Prostate gland (tissue), 2 donors: Measurements from ENCODE around the gene ZMAT3. TPM values are rescaled to one million over a fixed set of nuclear protein-coding genes. Genes with fewer than 3 reads are reported as not detected.

Source experiments
- DNase-seq: peaks from one replicate; pipeline ENCODE4 v3.0.0-alpha.2; 2019; ENCODE audit warnings: low spot score
- H3K27ac ChIP-seq, 2 donors: fragments of 200-600 bp; sonication (generic); 2 replicates each; pipeline ENCODE4 v1.5.1; 2017 to 2019
- H3K27me3 ChIP-seq: fragments of 200-600 bp; sonication (generic); replicated peaks from 2 replicates; pipeline ENCODE4 v1.5.1; 2019; ENCODE audit not compliant: insufficient read depth
- H3K36me3 ChIP-seq, 2 donors: fragments of 200-600 bp; sonication (generic); 1 replicate in 1 of 2; 2 replicates in 1 of 2; pipeline versions ENCODE4 v1.5.1 to v1.8.1; 2017 to 2019
- H3K4me1 ChIP-seq: fragments of 200-600 bp; sonication (generic); replicated peaks from 2 replicates; pipeline ENCODE4 v1.5.1; 2019
- H3K4me3 ChIP-seq, 2 donors: fragments of 200-600 bp; sonication (generic); 2 replicates each; pipeline ENCODE4 v1.5.1; 2017 to 2019
- H3K9me3 ChIP-seq: fragments of 200-600 bp; sonication (generic); 2 replicates; pipeline ENCODE4 v1.5.1; 2017
- POLR2A ChIP-seq: fragments of 450-650 bp; IDR thresholded peaks from one replicate; pipeline ENCODE4 v1.6.1; 2016; ENCODE audit warnings: antibody characterized with exemption, mild to moderate bottlenecking
- POLR2AphosphoS5 ChIP-seq: sonication (generic); formaldehyde crosslinking; IDR thresholded peaks from one replicate; pipeline ENCODE4 v1.6.1; 2017; ENCODE audit warnings: antibody characterized with exemption
- WGBS: methylation state at CpG from one replicate; pipeline ENCODE4 v1.1.5; 2018; 5-methylcytosine and 5-hydroxymethylcytosine counted together
- intact Hi-C: fragments of 100-400 bp; cut with DNase I; formaldehyde crosslinking; loops from one replicate; pipeline ENCODE4 v1.14.2; 2022
- total RNA-seq, 2 donors: library from RNA; depleted of rRNA; stranded (reverse); fragments of >200 nt; gene quantifications; one replicate each; pipeline ENCODE4 v1.1.0, GENCODE V29; 2016
- TF ChIP-seq, protein P1 (sequence below), 4 experiments: fragments of 200-600 bp in 2 of 4; fragments of 450-650 bp in 2 of 4; sonication (generic) in 2 of 4; IDR thresholded peaks; 1 replicate in 3 of 4; 2 replicates in 1 of 4; pipeline ENCODE4 v1.5.1; 2016 to 2019; ENCODE audit warnings: antibody characterized with exemption in 4 of 4, mild to moderate bottlenecking in 2 of 4, moderate library complexity in 2 of 4

ZMAT3 gene
- total RNA-seq, 2 donors from 2014 or later = 15.1 to 21.3 TPM

DNA sequence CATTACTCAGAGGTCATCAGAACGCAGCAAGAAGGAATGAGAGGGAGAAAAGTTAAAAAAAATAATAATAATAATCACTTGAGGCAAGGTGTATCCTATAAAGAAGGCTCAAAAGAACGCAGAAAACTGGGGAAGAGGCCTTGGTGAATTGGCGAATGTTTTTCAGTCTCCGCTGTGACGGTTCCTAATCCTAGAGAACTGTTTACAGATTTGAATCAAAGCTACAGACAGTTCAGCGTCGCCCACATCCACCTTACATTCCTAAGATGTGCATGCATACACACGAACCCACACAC lies 634 bp downstream of the ZMAT3 start:
- Histone ChIP-seq H3K27ac (peak overlapping the region; percentile 80 to 82), H3K36me3 (no peaks in the 10 kb centered on the region), H3K4me3 (peak overlapping the region; percentile 60 to 84), H3K9me3 (no peaks in the 10 kb centered on the region), H3K4me1 (no peaks in the 10 kb centered on the region), H3K27me3 (no peaks in the 10 kb centered on the region)
- intact Hi-C loops = no loop called here
- DNase-seq = no peak
- TF ChIP-seq, protein P1, sequence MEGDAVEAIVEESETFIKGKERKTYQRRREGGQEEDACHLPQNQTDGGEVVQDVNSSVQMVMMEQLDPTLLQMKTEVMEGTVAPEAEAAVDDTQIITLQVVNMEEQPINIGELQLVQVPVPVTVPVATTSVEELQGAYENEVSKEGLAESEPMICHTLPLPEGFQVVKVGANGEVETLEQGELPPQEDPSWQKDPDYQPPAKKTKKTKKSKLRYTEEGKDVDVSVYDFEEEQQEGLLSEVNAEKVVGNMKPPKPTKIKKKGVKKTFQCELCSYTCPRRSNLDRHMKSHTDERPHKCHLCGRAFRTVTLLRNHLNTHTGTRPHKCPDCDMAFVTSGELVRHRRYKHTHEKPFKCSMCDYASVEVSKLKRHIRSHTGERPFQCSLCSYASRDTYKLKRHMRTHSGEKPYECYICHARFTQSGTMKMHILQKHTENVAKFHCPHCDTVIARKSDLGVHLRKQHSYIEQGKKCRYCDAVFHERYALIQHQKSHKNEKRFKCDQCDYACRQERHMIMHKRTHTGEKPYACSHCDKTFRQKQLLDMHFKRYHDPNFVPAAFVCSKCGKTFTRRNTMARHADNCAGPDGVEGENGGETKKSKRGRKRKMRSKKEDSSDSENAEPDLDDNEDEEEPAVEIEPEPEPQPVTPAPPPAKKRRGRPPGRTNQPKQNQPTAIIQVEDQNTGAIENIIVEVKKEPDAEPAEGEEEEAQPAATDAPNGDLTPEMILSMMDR (IDR thresholded peaks at IDR 0.05) = no peak
- TF ChIP-seq POLR2AphosphoS5 (no peak), POLR2A (no peak)
- 8% methylated on average over 8 of the region's 8 CpGs for WGBS

DNA sequence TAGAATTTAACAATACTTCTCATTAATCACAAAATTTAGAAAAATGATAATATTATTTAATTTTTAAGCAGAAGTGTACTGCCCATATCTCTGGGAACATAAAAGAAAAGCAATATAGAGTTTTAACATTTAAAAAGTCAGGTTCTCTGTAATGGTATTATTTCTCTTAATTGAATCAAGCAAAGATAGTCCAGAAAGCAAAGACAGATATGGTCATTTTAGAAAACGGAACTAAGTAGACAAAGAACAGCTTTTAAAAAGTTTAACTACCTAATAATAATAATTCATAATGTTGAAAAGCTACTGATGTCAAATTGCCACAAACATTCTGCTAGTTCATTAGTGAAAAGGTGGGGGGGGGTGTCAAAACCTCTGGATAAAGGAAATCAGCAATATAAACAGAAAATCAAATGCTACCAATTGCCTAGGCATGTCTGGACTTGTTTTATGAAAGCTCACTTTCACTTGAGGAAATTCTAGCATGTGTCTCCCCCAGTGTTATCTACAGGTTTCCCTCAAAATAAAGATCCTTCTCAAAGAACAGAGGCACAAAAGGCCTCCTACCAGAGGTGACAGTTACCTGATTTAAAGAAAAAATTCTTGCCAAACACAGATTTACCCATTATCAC lies 1.7 kb downstream of the ZMAT3 start:
- Histone ChIP-seq H3K27me3 (no peaks in the 10 kb centered on the region), H3K27ac (no peak overlapping the region), H3K9me3 (no peaks in the 10 kb centered on the region), H3K4me3 (no peak overlapping the region), H3K4me1 (no peaks in the 10 kb centered on the region), H3K36me3 (no peaks in the 10 kb centered on the region)
- intact Hi-C loops = no loop called here
- TF ChIP-seq, protein P1 (IDR thresholded peaks at IDR 0.05) = no peak
- TF ChIP-seq POLR2AphosphoS5 (no peak), POLR2A (no peak)
- no peak for DNase-seq
- WGBS = 45% methylated on average over 1 of the region's 1 CpG

DNA sequence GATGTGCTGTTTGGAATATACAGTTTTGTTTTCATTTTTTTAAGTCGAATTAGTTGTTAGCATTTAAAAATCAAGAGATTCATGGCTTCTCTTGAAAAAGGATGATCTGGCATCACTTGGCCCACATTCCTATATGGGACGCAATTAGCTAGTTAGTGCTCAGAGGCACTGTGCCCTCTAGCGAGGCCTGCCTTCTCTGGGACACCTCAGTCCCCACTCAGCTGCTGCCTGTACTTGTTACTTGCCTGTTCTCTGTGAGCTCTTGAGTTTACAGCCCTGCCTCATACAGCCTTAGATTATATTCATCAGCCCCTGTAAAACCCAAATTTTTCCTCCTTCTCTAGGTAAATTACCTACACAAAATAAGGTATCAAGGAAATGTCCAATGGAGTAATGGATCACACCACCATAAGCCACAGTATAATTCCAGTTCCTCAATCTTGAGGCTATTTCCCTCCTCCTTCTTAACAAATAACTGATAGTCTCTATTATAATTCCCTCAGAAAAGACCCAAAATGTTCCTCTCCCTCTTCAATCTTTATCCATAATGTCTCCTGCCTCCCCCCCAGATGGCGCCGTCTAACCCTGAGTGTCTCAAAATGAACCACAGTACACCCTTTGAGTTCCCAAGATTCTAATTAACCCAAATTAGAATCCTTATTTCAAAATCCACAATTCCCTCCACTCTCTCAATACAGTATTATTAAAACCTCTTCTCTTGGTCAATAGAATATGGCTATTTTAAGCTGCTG lies 2.7 kb downstream of the ZMAT3 start:
- no peak for DNase-seq
- Histone ChIP-seq H3K9me3 (no peaks in the 10 kb centered on the region), H3K4me1 (no peaks in the 10 kb centered on the region), H3K27ac (no peak overlapping the region), H3K36me3 (no peaks in the 10 kb centered on the region), H3K4me3 (no peak overlapping the region), H3K27me3 (no peaks in the 10 kb centered on the region)
- 94% methylated on average over 5 of the region's 5 CpGs for WGBS
- TF ChIP-seq POLR2A = no peak
- TF ChIP-seq POLR2AphosphoS5 = no peak
- TF ChIP-seq, protein P1 (IDR thresholded peaks at IDR 0.05) = no peak
- intact Hi-C loops = no loop called here

DNA sequence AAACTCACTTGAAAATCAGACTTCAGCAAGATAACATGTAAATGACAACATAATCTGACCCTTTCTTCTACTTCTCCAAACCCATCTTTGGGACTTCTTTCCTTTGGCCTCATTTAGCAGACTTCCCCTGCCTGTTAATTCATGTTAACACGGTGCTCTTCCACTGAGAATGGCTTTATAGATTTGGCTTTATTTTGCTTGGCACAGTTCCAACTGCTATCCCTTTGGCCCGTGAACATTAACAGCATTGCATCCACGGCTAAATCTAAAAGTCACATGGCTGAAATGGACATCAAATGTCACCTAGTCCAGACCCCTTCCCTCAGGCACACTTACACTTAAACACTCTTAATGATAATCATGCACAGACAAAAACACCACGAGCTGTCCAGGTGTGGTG lies 3.8 kb downstream of the ZMAT3 start:
- no peak for DNase-seq
- H3K36me3 ChIP-seq = no peaks in the 10 kb centered on the region
- 29% methylated on average over 4 of the region's 4 CpGs for WGBS
- no peak overlapping the region for H3K27ac ChIP-seq
- H3K4me3 ChIP-seq = no peak overlapping the region
- no peaks in the 10 kb centered on the region for H3K9me3 ChIP-seq
- intact Hi-C loops = no loop called here
- H3K4me1 ChIP-seq = no peaks in the 10 kb centered on the region
- TF ChIP-seq POLR2A = no peak
- TF ChIP-seq, protein P1 (IDR thresholded peaks at IDR 0.05) = no peak
- no peak for TF ChIP-seq POLR2AphosphoS5
- H3K27me3 ChIP-seq = no peaks in the 10 kb centered on the region

DNA sequence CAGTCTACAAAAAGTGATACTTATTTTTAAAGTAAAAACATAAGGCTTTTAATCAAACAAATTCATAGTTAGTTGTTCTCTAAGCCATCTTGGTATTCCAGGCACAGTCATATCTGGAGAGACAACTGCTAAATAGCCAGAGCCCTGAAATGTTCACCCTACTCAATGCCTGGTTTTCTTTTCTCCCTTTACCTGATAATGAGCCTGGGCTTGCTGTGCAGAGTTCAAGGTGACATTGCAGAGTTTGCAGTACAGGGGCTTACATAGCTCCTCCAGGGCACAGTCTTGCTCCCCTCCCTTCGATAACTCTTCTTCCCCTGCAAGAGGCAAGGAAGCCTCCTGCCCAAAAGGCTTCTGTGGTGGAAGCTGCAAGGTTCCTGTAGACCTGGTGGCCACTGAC lies 4.3 kb downstream of the ZMAT3 start:
- TF ChIP-seq, protein P1 (IDR thresholded peaks at IDR 0.05) = no peak
- intact Hi-C loops = no loop called here
- Histone ChIP-seq H3K27ac (no peak overlapping the region), H3K27me3 (no peaks in the 10 kb centered on the region), H3K4me3 (no peak overlapping the region), H3K4me1 (no peaks in the 10 kb centered on the region), H3K36me3 (no peaks in the 10 kb centered on the region), H3K9me3 (no peaks in the 10 kb centered on the region)
- no peak for DNase-seq
- WGBS = 100% methylated on average over 1 of the region's 1 CpG
